ENCODE results near the gene PPP6R3. TPM values are rescaled to one million over a fixed set of nuclear protein-coding genes. Genes with fewer than 3 reads are reported as not detected.

The PPP6R3 gene
- total RNA-seq, 4 donors from 2014 or later = 238 to 334 (median 268) TPM

GRCh38 chr11:68528630-68529029 lies 68.1 kb downstream of the PPP6R3 start:
- Histone ChIP-seq H3K36me3 (peaks cover 3 to 9% of the 10 kb centered on the region in 2 donors), H3K9me3 (no peaks in the 10 kb centered on the region), H3K4me1 (peaks cover 43 to 44% of the 10 kb centered on the region in 2 donors), H3K4me3 (replicated peaks in 1 of 3) (no peak overlapping the region), H3K27me3 (no peaks in the 10 kb centered on the region), H3K27ac (no peak overlapping the region)
- 73 to 79% methylated on average over 5 of the region's 5 CpGs for WGBS, 2 donors
- TF ChIP-seq POLR2A (IDR thresholded peaks at IDR 0.05) = no peak
- TF ChIP-seq, protein P1, sequence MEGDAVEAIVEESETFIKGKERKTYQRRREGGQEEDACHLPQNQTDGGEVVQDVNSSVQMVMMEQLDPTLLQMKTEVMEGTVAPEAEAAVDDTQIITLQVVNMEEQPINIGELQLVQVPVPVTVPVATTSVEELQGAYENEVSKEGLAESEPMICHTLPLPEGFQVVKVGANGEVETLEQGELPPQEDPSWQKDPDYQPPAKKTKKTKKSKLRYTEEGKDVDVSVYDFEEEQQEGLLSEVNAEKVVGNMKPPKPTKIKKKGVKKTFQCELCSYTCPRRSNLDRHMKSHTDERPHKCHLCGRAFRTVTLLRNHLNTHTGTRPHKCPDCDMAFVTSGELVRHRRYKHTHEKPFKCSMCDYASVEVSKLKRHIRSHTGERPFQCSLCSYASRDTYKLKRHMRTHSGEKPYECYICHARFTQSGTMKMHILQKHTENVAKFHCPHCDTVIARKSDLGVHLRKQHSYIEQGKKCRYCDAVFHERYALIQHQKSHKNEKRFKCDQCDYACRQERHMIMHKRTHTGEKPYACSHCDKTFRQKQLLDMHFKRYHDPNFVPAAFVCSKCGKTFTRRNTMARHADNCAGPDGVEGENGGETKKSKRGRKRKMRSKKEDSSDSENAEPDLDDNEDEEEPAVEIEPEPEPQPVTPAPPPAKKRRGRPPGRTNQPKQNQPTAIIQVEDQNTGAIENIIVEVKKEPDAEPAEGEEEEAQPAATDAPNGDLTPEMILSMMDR (IDR thresholded peaks at IDR 0.05) = no peak
- intact Hi-C loops (cut with DNase I) = no loop called here
- peak in 1 of 2 donors; percentile 29 for DNase-seq

DNA sequence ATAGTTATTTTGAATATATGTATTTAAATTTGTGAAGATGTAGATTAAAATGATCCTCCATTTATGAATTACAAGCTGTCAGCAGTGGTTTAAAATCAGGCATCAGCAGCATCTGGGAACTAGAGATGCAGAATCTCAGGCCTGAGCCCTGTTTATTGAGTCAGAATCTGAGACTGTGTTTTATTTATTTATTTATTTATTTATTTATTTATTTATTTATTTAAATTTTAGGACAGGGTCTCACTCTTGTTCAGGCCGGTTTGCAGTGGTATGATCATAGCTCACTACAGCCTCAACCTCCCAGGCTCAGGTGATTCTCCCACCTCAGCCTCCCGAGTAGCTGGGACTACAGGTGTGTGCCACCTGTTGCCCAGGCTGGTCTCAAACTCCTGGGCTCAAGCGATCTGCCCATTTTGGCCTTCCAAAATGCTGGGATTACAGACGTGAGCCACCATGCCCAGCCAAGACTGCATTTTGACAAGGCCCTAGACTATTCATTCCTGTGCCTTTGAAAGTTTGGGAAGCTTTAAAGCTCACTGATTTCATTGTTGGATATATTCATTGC lies 70.7 kb downstream of the PPP6R3 start:
- Histone ChIP-seq H3K36me3 (peaks cover 3 to 4% of the 10 kb centered on the region in 2 donors), H3K27me3 (no peaks in the 10 kb centered on the region), H3K27ac (peak overlapping the region in 1 of 3 donors; percentile 26), H3K4me3 (replicated peaks in 1 of 3) (no peak overlapping the region), H3K4me1 (peaks cover 33 to 43% of the 10 kb centered on the region in 2 donors), H3K9me3 (no peaks in the 10 kb centered on the region)
- 93 to 98% methylated on average over 4 of the region's 4 CpGs for WGBS, 2 donors
- DNase-seq = no peak
- TF ChIP-seq, protein P1 (IDR thresholded peaks at IDR 0.05) = no peak
- TF ChIP-seq POLR2A (IDR thresholded peaks at IDR 0.05) = no peak
- intact Hi-C loops (cut with DNase I) = no loop called here

- no peak overlapping the region for H3K4me3 ChIP-seq (replicated peaks in 1 of 3)
- no peak overlapping the region for H3K27ac ChIP-seq
- TF ChIP-seq, protein P1 (IDR thresholded peaks at IDR 0.05) = no peak
- TF ChIP-seq POLR2A (IDR thresholded peaks at IDR 0.05) = no peak
- intact Hi-C loops (cut with DNase I) = no loop called here
- H3K4me1 ChIP-seq = peaks cover 34 to 55% of the 10 kb centered on the region in 2 donors
- H3K9me3 ChIP-seq = no peaks in the 10 kb centered on the region
- H3K36me3 ChIP-seq = no peaks in the 10 kb centered on the region
- no peak for DNase-seq
- WGBS, 2 donors = 93 to 96% methylated on average over 5 of the region's 5 CpGs
- no peaks in the 10 kb centered on the region for H3K27me3 ChIP-seq
Measured at GRCh38 chr11:68532727-68533369, 72.3 kb downstream of the PPP6R3 start.

GRCh38 chr11:68533945-68534344 lies 73.4 kb downstream of the PPP6R3 start:
- no peak for DNase-seq
- TF ChIP-seq POLR2A (IDR thresholded peaks at IDR 0.05) = no peak
- TF ChIP-seq, protein P1 (IDR thresholded peaks at IDR 0.05) = no peak
- Histone ChIP-seq H3K4me1 (peaks cover 30 to 49% of the 10 kb centered on the region in 2 donors), H3K9me3 (no peaks in the 10 kb centered on the region), H3K27me3 (no peaks in the 10 kb centered on the region), H3K36me3 (peaks cover 0 to 2% of the 10 kb centered on the region in 2 donors), H3K27ac (no peak overlapping the region), H3K4me3 (replicated peaks in 1 of 3) (no peak overlapping the region)
- intact Hi-C loops (cut with DNase I) = no loop called here
- 87 to 90% methylated on average over 7 of the region's 7 CpGs for WGBS, 2 donors

- H3K36me3 ChIP-seq = peaks cover 0 to 5% of the 10 kb centered on the region in 2 donors
- no peaks in the 10 kb centered on the region for H3K9me3 ChIP-seq
- H3K27ac ChIP-seq = peak overlapping the region in 1 of 3 donors; percentile 25
- no peak for DNase-seq
- no peak overlapping the region for H3K4me3 ChIP-seq (replicated peaks in 1 of 3)
- intact Hi-C loops (cut with DNase I) = no loop called here
- TF ChIP-seq, protein P1 (IDR thresholded peaks at IDR 0.05) = no peak
- TF ChIP-seq POLR2A (IDR thresholded peaks at IDR 0.05) = no peak
- peaks cover 30 to 46% of the 10 kb centered on the region in 2 donors for H3K4me1 ChIP-seq
- H3K27me3 ChIP-seq = no peaks in the 10 kb centered on the region
- WGBS, 2 donors = 92 to 94% methylated on average over 8 of the region's 8 CpGs
Measured at GRCh38 chr11:68535098-68535497, 74.5 kb downstream of the PPP6R3 start.

Measured in thyroid gland (tissue), 4 donors.